K562 (cell line): ENCODE measurements around the gene ING5. TPM values are rescaled to one million over a fixed set of nuclear protein-coding genes. Genes with fewer than 3 reads are reported as not detected.

Experiments used
- ATAC-seq: fragments of 200-7000 bp; cut with Tn5 transposase; 3 replicates; pipeline ENCODE4 v1.9.1; 2020; ENCODE audit warnings: moderate library complexity
- BruUV-seq: library from RNA; stranded (reverse); fragments of 400-500 nt; replicated peaks from 2 replicates; lab custom pipeline; 2021; lab: Mats Ljungman, UMichigan
- CTCF ChIA-PET: fragments of 300-600 bp; formaldehyde crosslinking; extraction: SDS; loops from one replicate; lab custom pipeline; 2021; ENCODE audit warnings: low intra/inter-chr PET ratio; lab: Yijun Ruan, JAX
- POLR2A ChIA-PET: fragments of 300-600, 350-650 bp; sonication (Branson Sonifier 250); formaldehyde crosslinking; extraction: SDS; loops from one replicate; lab custom pipeline; 2021; ENCODE audit warnings: antibody characterized with exemption, inconsistent platforms; lab: Yijun Ruan, JAX
- DNase-seq, 4 experiments: peaks; one replicate each; pipeline versions ENCODE4 v3.0.0 to v3.0.0-alpha.2; 2011 to 2018; ENCODE audit warnings: low spot score in 3 of 4, mixed read lengths in 3 of 4; ENCODE audit errors: extremely low read depth in 1 of 4
- FAIRE-seq: peaks from 2 replicates; lab custom pipeline; 2011; peaks lifted over from hg19 to GRCh38; lab: Jason Lieb, UNC
- H2AFZ ChIP-seq: 2 replicates; pipeline ENCODE4 v1.6.0; 2011; ENCODE audit warnings: low read depth, low read length, control low read depth, inconsistent platforms
- H3K27ac ChIP-seq: fragments of 200-600 bp; 3 replicates; pipeline ENCODE4 v1.8.0; 2011; ENCODE audit warnings: low read depth, mild to moderate bottlenecking, control low read depth, inconsistent platforms, low read length, moderate library complexity, mixed read lengths; ENCODE audit errors: extremely low read depth
- H3K27me3 ChIP-seq, 2 experiments: fragments of 300-600 bp in 1 of 2; 2 replicates in 1 of 2; 3 replicates in 1 of 2; pipeline versions ENCODE4 v1.6.0 to v1.8.0; 2011; ENCODE audit warnings: inconsistent platforms in 2 of 2, low read length in 2 of 2, mild to moderate bottlenecking in 1 of 2, mixed read lengths in 1 of 2, moderate library complexity in 1 of 2; ENCODE audit not compliant: control insufficient read depth in 2 of 2, insufficient read depth in 2 of 2
- H3K36me3 ChIP-seq: fragments of 300-600 bp; 3 replicates; pipeline ENCODE4 v1.8.0; 2011; ENCODE audit warnings: mild to moderate bottlenecking, low read length, inconsistent platforms; ENCODE audit not compliant: control insufficient read depth, insufficient read depth
- H3K4me1 ChIP-seq, 2 experiments: fragments of 200-600 bp in 1 of 2; replicated peaks in 1 of 2; 2 replicates in 1 of 2; 3 replicates in 1 of 2; pipeline versions ENCODE4 v1.5.1 to v1.8.0; 2011; ENCODE audit warnings: inconsistent platforms in 2 of 2, low read length in 2 of 2, mild to moderate bottlenecking in 1 of 2, mixed read lengths in 1 of 2, moderate library complexity in 1 of 2; ENCODE audit not compliant: control insufficient read depth in 2 of 2, insufficient read depth in 2 of 2
- H3K4me2 ChIP-seq: 2 replicates; pipeline ENCODE4 v1.6.1; 2011; ENCODE audit warnings: low read length, control low read depth, inconsistent platforms, mixed read lengths; ENCODE audit not compliant: insufficient read depth
- H3K4me3 ChIP-seq: fragments of 200-600 bp; sonication (generic), shearing (Covaris generic); 2 replicates; pipeline ENCODE4 v1.5.1; 2016; ENCODE audit warnings: control low read depth, inconsistent platforms
- H3K79me2 ChIP-seq: fragments of 200-600 bp; 3 replicates; pipeline ENCODE4 v1.8.0; 2011; ENCODE audit warnings: low read length, inconsistent platforms; ENCODE audit not compliant: control insufficient read depth, insufficient read depth
- H3K9ac ChIP-seq, 2 experiments: 2 replicates each; pipeline versions ENCODE4 v1.6.0 to v1.6.1; 2011; ENCODE audit warnings: low read depth in 2 of 2, low read length in 2 of 2, control low read depth in 1 of 2, inconsistent platforms in 1 of 2, mild to moderate bottlenecking in 1 of 2, mixed read lengths in 1 of 2; ENCODE audit not compliant: insufficient read depth in 1 of 2
- H3K9me1 ChIP-seq: one replicate; pipeline ENCODE4 v1.6.0; 2011; ENCODE audit warnings: inconsistent platforms, mild to moderate bottlenecking, low read length, moderate library complexity; ENCODE audit not compliant: control insufficient read depth, insufficient read depth
- H3K9me3 ChIP-seq: replicated peaks from 2 replicates; pipeline ENCODE4 v1.5.1; 2011; ENCODE audit warnings: low read depth, low read length, inconsistent platforms; ENCODE audit not compliant: control insufficient read depth, insufficient read depth
- H4K20me1 ChIP-seq: replicated peaks from 2 replicates; pipeline ENCODE4 v1.6.1; 2011; ENCODE audit warnings: low read length, inconsistent platforms, mixed read lengths; ENCODE audit not compliant: control insufficient read depth, insufficient read depth
- KLF16 ChIP-seq: IDR thresholded peaks from 2 replicates; pipeline ENCODE4 v1.6.1; 2016; ENCODE audit warnings: antibody characterized with exemption
- MXI1 ChIP-seq: IDR thresholded peaks from 2 replicates; pipeline ENCODE4 v1.6.1; 2011; ENCODE audit warnings: low read depth, mild to moderate bottlenecking, improper control_type of control experiment, low read length
- POLR2G ChIP-seq: fragments of 200-400 bp; formaldehyde crosslinking; IDR thresholded peaks from 2 replicates; pipeline ENCODE4 v1.6.1; 2017; ENCODE audit warnings: low read depth, mild to moderate bottlenecking, antibody characterized with exemption, low read length, moderate library complexity
- WGBS: fragments of 100-300 bp; shearing (Covaris generic); methylation state at CpG from one replicate; pipeline ENCODE4 v1.1.6; 2016; ENCODE audit warnings: low coverage, mixed read lengths; ENCODE audit not compliant: insufficient coverage; ENCODE audit errors: missing lambda C conversion rate; 5-methylcytosine and 5-hydroxymethylcytosine counted together
- in situ Hi-C: fragments of 300-500 bp; cut with MboI; formaldehyde crosslinking; loops from 4 replicates; pipeline ENCODE4 v1.15.0; 2018; ENCODE audit warnings: inconsistent platforms, mixed read lengths
- intact Hi-C: fragments of 100-400 bp; cut with micrococcal nuclease; formaldehyde crosslinking; loops from 2 replicates; pipeline ENCODE4 v1.14.2; 2022
- polyA plus RNA-seq, 8 experiments: library from polyadenylated mRNA; depleted of rRNA in 4 of 8; stranded (reverse) in 5 of 8; unstranded in 3 of 8; fragments of >200 nt; fragmentation: Nextera tagmentation in 2 of 8; fragmentation: Illumina TruSeq in 1 of 8; extraction: Ambion mirVana in 2 of 8; extraction: Trizol in 1 of 8; gene quantifications; 2 replicates each; pipeline versions ENCODE4 v1.2.1 to v1.2.3, GENCODE V29; 2011 to 2014; ENCODE audit warnings: inconsistent platforms in 1 of 8, missing spikeins in 1 of 8
- total RNA-seq, 7 experiments: library from RNA; depleted of rRNA in 6 of 7; stranded (reverse); fragments of >200 nt in 6 of 7; fragmentation: Illumina TruSeq in 2 of 7; extraction: Trizol in 2 of 7; gene quantifications; 2 replicates each; pipeline versions ENCODE4 v1.2.1 to v1.2.3, GENCODE V29; 2011 to 2021; ENCODE audit warnings: low replicate concordance in 1 of 7
- TF ChIP-seq, protein P1 (sequence below): fragments of 250-450 bp; sonication (Bioruptor Pico); IDR thresholded peaks from 2 replicates; pipeline ENCODE4 v1.4.0; 2020

The ING5 gene
- total and polyA plus RNA-seq, 9 of the 15 experiments (the other 6 are each of a cell fraction or from before 2014, with no cell fraction given): 10.4 to 53.3 (median 27.9) TPM

GRCh38 chr2:241656190-241656741 is 45.6 kb upstream of the ING5 start:
- ATAC-seq (no peak), DNase-seq (no peak), FAIRE-seq (no peak)
- Histone ChIP-seq H3K9me3 (no peaks in the 10 kb centered on the region), H3K27ac (no peak overlapping the region), H3K4me3 (no peak overlapping the region), H3K4me2 (no peak overlapping the region), H3K27me3 (no peaks in the 10 kb centered on the region), H2AFZ (no peak overlapping the region), H3K9me1 (no peaks in the 10 kb centered on the region), H3K79me2 (no peaks in the 10 kb centered on the region), H3K4me1 (peaks cover 0 to 3% of the 10 kb centered on the region in 2 experiments; a peak in 2 of 5 replicates), H4K20me1 (no peaks in the 10 kb centered on the region), H3K36me3 (peaks cover 66% of the 10 kb centered on the region; the same call in 2 of the 3 replicates), H3K9ac (no peak overlapping the region)
- ChIA-PET CTCF (no interaction called here), POLR2A (interaction anchor here (0.6 kb wide), 1 partner anchor 54 kb away, joined by 3 read pairs; no protein-coding TSS in a partner anchor)
- 0 out of 2 replicates have a peak, but pooled peaks have one; percentile 26 for TF ChIP-seq POLR2G
- TF ChIP-seq MXI1: no peak
- no peak for TF ChIP-seq KLF16
- intact Hi-C loops: no loop called here
- in situ Hi-C loops: no loop called here
- no TSS peak for BruUV-seq
- 96% methylated on average over 10 of the region's 13 CpGs for WGBS

- FAIRE-seq: no peak
- H4K20me1 ChIP-seq: no peaks in the 10 kb centered on the region
- DNase-seq: no peak
- no peaks in the 10 kb centered on the region for H3K9me3 ChIP-seq
- CTCF ChIA-PET: no interaction called here
- peaks cover 0 to 3% of the 10 kb centered on the region in 2 experiments; a peak in 1 of 5 replicates for H3K4me1 ChIP-seq
- H3K9ac ChIP-seq: no peak overlapping the region
- no peaks in the 10 kb centered on the region for H3K27me3 ChIP-seq
- H3K27ac ChIP-seq: no peak overlapping the region
- BruUV-seq: no TSS peak
- no peak overlapping the region for H2AFZ ChIP-seq
- H3K4me3 ChIP-seq: no peak overlapping the region
- POLR2A ChIA-PET: no interaction called here
- intact Hi-C loops: no loop called here
- H3K79me2 ChIP-seq: no peaks in the 10 kb centered on the region
- 95% methylated on average over 10 of the region's 15 CpGs for WGBS
- ATAC-seq: no peak
- TF ChIP-seq, protein P1, sequence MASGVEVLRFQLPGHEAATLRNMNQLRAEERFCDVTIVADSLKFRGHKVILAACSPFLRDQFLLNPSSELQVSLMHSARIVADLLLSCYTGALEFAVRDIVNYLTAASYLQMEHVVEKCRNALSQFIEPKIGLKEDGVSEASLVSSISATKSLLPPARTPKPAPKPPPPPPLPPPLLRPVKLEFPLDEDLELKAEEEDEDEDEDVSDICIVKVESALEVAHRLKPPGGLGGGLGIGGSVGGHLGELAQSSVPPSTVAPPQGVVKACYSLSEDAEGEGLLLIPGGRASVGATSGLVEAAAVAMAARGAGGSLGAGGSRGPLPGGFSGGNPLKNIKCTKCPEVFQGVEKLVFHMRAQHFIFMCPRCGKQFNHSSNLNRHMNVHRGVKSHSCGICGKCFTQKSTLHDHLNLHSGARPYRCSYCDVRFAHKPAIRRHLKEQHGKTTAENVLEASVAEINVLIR: no peak
- TF ChIP-seq POLR2G: 0 out of 2 replicates have a peak, but pooled peaks have one; percentile 19
- peaks cover 53% of the 10 kb centered on the region; the same call in 2 of the 3 replicates for H3K36me3 ChIP-seq
- in situ Hi-C loops: no loop called here
- no peak overlapping the region for H3K4me2 ChIP-seq
- H3K9me1 ChIP-seq: no peaks in the 10 kb centered on the region
Measured at GRCh38 chr2:241657786-241658254, 44.0 kb upstream of the ING5 start.
